T-helper 2 cell treated with Interferon-gamma antibody and Interleukin-4, amounts not matched to agents 5 μg/mL and 100 μg/mL, for 36 hours (primary cell): ENCODE measurements around the gene NUDT8.

Experiments used
- DNase-seq: peaks from one replicate; pipeline ENCODE4 v3.0.0; 2021; ENCODE audit warnings: low spot score
- H3K27ac Mint-ChIP-seq: one replicate; pipeline ENCODE4 v1.8.0; 2021; ENCODE audit warnings: mild to moderate bottlenecking, mixed read lengths
- H3K27me3 Mint-ChIP-seq: one replicate; pipeline ENCODE4 v1.8.0; 2021; ENCODE audit warnings: low read depth, mixed read lengths
- H3K36me3 Mint-ChIP-seq: one replicate; pipeline ENCODE4 v1.8.0; 2021; ENCODE audit warnings: low read depth, mixed read lengths
- H3K4me1 Mint-ChIP-seq: one replicate; pipeline ENCODE4 v1.8.0; 2021; ENCODE audit warnings: low read depth, mixed read lengths
- H3K4me3 Mint-ChIP-seq: one replicate; pipeline ENCODE4 v1.8.0; 2022; ENCODE audit warnings: mild to moderate bottlenecking, moderate library complexity, mixed read lengths
- H3K9me3 Mint-ChIP-seq: one replicate; pipeline ENCODE4 v1.8.0; 2021; ENCODE audit warnings: mixed read lengths

The NUDT8 gene

DNA sequence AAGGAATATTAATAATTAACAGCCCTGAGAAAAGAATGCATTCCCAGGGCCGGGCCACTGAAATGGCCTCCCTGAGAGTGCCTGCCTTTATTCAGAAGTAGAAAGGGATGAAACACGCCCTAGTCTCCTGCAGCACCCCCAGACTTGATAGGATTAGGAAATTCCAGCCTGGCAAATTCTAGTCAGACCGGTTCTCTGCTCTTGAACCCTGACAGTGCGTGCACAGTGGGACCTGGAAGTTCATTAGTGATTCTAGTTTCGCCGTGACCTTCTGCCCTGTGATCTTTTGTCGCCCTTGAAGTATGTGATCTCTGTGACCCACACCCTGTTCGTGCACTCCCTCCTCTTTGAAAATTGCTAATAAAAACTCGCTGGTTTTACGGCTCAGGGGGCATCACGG, 48.3 kb downstream of the NUDT8 start:
- Mint-ChIP-seq H3K4me1 (peaks cover 34% of the 10 kb centered on the region), H3K27ac (no peak overlapping the region), H3K9me3 (no peaks in the 10 kb centered on the region), H3K4me3 (no peak overlapping the region), H3K36me3 (peaks cover 14% of the 10 kb centered on the region), H3K27me3 (peaks cover 21% of the 10 kb centered on the region)
- DNase-seq: no peak

GRCh38 chr11:67577951-67578350, 51.8 kb downstream of the NUDT8 start:
- Mint-ChIP-seq H3K27me3 (peaks cover 33% of the 10 kb centered on the region), H3K4me3 (no peak overlapping the region), H3K4me1 (peaks cover 17% of the 10 kb centered on the region), H3K9me3 (no peaks in the 10 kb centered on the region), H3K27ac (no peak overlapping the region), H3K36me3 (no peaks in the 10 kb centered on the region)
- no peak for DNase-seq
